NCI-H2196 treated with DMSO at 0.1 percent for 48 hours (cell line): ENCODE results near the gene CTNNA3.

Source experiments
- DNase-seq: peaks from one replicate; lab custom pipeline; 2025; ENCODE audit not compliant: unreplicated experiment; lab: John Stamatoyannopoulos, UW

CTNNA3 gene

DNA sequence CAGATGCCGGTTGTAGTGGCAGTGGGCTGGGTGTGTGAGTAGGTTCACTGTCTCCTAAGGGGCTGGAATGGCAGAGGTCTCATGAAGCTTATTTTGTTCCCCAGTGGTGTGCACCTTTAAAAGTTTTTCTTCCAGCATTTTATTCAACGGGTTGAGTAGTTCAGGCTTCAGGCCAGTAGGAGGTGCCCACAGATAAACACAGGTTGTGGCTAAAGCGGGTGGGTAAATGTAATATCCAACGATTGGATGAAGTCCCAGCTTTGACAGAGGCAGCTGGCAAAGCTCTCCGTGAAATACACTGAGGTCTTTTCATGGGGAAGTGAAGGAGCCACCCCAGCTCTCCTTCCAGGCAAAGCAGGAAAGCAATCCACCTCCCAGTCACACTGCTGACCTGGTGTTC lies 1109.9 kb downstream of the CTNNA3 start:
- DNase-seq: no peak

- no peak for DNase-seq
Measured at GRCh38 chr10:66575251-66575855, 1120.6 kb downstream of the CTNNA3 start.

GRCh38 chr10:66572700-66573099 lies 1123.3 kb downstream of the CTNNA3 start:
- DNase-seq: no peak

GRCh38 chr10:66565999-66566398 lies 1130.0 kb downstream of the CTNNA3 start:
- no peak for DNase-seq

- no peak for DNase-seq
Measured at GRCh38 chr10:66564287-66564686, 1131.7 kb downstream of the CTNNA3 start.

GRCh38 chr10:66555061-66555460 lies 1140.9 kb downstream of the CTNNA3 start:
- DNase-seq: no peak

GRCh38 chr10:66552331-66552730 lies 1143.7 kb downstream of the CTNNA3 start:
- no peak for DNase-seq

DNA sequence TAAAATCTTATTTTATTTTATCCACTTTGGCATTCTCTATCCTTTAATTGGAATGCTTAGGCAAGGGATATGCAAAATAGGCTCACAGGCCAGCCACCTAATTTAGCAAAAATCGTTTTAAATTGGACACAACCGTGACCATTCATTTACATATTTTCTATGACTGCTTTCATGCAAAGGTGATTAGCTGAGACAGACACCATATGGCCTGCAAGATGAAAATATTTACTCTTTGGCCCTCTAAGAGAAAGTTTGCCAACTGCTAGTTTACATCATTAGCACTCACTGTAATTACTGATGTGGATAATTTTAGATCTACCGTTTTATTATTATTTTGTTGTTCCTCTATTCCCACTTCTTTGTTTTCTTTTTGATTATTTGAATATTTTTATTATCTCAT lies 1145.6 kb downstream of the CTNNA3 start:
- DNase-seq: no peak

- no peak for DNase-seq
Measured at GRCh38 chr10:66538908-66539307, 1157.1 kb downstream of the CTNNA3 start.

DNA sequence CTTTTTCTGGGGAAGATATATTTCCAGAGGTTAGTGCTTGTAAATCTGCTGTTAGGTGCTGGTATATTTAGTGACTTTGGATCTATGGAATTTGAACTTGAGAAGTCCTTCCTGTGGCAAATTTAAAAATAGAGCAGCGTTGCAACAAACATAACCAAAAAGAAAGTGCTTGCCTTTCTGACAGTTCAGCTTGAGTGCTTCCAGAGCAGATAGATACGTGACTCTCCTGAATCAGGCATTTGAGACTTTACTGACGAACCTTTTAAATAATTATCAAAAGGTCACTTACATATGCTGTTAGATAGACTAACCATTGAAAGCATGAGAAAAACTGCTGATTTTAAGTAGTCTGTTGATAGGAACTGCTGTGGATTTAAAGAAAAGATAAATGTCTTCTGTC lies 1157.6 kb downstream of the CTNNA3 start:
- no peak for DNase-seq

GRCh38 chr10:66537186-66537585 lies 1158.8 kb downstream of the CTNNA3 start:
- no peak for DNase-seq

- no peak for DNase-seq
Measured at GRCh38 chr10:66535439-66535838, 1160.6 kb downstream of the CTNNA3 start.

DNA sequence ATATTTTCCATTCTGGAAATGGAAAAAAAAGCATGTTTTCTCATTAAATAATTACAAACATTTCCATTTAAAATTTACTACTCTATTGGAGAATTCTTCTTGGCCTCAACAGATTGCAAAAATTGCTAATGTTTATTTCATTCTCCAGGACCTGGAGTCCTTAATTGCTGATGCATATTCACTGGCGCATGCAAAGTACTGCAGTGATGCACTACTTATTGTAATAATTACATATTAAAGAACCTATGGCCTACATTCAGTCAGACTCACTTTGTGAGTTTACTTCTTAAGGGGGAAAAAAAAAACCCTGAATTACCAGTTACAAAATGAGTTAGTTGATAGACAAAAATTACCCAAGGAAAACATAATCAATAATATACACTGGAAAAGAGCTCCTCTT lies 1161.1 kb downstream of the CTNNA3 start:
- DNase-seq: no peak

DNA sequence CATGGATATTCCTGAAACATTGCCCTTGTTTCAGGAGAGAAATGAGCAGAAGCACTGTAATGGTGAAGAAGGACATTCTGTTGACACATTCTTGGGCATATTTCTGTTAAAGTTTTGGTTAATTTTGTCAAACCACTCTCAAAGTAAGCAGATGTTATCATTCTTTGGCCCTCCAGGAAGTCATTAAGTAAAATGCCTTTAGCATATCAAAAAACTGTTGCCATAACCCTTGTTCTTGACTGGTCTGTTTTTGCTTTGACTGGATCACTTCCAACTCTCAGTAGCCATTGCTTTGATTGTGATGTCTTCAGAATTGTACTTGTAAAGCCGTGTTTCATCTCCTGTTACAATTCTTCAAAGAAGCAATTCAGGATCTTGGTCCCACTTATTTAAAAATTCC lies 1174.5 kb downstream of the CTNNA3 start:
- no peak for DNase-seq

GRCh38 chr10:66519616-66520015 lies 1176.4 kb downstream of the CTNNA3 start:
- no peak for DNase-seq

DNA sequence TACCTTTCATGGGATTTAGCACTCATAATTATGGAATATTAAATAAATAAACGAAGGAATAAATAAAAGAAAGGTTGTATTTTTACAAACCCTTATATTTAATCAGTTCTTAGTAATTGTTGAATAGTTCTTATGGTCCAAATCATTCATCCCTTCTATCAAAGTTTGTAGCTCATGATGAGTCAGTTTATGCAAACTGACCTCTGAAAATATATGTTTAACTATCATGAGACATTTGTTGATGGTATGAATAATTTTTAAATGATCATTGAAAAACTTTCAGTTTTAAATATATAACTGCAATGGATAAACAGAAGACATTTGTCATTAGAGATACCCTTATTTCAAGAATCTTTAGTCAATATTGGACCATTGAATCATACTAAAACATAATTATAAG lies 1181.3 kb downstream of the CTNNA3 start:
- DNase-seq: no peak

- DNase-seq: no peak
Measured at GRCh38 chr10:66513504-66513903, 1182.5 kb downstream of the CTNNA3 start.

DNA sequence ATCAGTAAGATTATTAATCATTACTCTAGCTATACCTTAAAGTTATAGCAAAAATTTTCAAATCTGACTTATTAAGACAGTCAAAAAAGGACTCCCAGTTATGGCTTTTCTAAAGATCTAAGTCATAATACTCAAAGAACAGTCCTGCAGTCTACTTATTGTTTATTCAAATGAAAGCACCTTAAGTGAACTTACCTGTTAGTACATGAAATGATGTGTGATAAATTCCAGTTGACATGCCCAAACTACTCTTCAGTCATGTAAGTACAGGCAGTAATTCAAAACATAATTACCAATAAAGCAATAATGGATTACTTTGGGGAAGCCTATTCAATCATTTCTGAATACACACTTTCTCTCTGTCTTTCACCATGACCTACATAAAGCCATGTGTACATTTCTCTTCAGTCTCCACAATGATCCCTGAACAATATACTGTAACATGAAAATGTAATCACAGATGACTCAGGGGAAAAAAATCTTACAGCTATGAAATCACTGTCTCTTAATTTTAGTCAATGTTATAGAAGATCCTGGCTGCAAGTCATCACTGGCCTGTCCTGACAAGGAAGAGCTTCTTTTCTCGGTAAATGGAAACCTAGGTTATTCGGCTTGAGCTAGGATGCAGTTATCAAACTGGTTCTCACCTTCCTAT lies 1190.9 kb downstream of the CTNNA3 start:
- DNase-seq: no peak

GRCh38 chr10:66501356-66501755 lies 1194.6 kb downstream of the CTNNA3 start:
- DNase-seq: no peak

DNA sequence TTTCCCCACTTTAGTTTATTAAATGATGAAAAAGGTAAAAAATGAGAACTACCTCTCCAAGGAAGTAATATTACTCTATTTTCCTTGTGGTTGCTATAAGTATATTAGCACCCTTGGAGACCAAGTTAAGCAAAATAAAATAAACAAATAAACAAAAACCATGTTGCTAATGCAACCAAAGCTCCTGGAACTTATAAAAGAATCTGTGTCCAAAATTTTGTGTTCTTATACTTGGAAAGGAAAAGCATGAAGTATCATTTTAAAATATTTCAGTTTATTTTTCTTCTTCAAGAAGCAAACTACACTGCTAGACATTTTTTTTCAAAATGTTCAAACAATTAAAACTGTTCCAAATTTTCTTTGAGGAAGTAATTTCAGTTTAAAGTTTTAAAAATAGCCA lies 1212.0 kb downstream of the CTNNA3 start:
- no peak for DNase-seq

DNA sequence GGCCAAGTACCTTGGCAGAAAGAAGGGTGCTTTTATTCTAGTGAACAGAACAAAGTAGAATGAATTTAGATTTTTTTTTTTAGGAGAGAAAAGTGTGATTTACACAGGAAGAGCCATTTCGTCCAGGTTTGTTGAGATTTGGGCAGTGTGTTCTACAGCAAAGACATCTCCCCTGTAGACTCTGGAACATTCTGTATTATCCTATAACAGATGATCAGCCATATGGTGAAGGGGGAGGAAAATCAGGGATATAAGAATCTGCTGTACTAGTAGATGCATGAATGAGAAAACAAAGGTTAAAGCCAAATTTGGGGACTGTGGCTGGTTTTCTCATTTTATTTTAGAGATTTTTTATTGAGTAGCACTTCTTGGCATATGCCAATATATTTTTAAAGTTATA lies 1223.8 kb downstream of the CTNNA3 start:
- DNase-seq: no peak

GRCh38 chr10:66467042-66467441 lies 1229.0 kb downstream of the CTNNA3 start:
- DNase-seq: no peak

GRCh38 chr10:66466622-66467021 lies 1229.4 kb downstream of the CTNNA3 start:
- no peak for DNase-seq
